ENCODE data around the gene NTNG1. TPM values are rescaled to one million over a fixed set of nuclear protein-coding genes. Genes with fewer than 3 reads are reported as not detected.
"Not testable (repeated sequence)": the region's sequence is repeated elsewhere in the genome, so short reads cannot be mapped to it uniquely, and the experiment has no call there.

Gene NTNG1
- total RNA-seq, 2 experiments from 2014 or later = 1.1 TPM; not detected in 1

DNA sequence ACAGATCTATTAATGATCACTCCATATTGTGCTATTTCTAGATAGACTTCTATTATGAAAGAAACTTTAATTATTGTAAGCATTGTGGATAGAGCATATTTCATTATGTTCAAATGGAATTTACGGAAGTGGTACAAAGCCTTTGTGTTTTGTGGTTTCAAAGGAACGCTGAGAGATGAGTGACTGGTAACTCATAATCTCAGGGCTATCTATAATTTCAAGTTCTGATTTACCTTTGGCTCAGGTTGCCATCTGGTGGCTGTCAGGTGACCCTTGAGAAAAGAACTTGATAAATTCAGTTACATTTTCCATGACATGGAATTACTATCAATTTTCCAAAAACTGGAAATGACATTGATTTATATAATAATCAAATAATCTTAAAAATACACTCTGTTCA is 12.2 kb downstream of the NTNG1 start:
- ATAC-seq (no peak), DNase-seq (no peak)
- Mint-ChIP-seq H3K4me3 (no peak overlapping the region), H3K27ac (no peak overlapping the region), H3K36me3 (no peaks in the 10 kb centered on the region), H3K27me3 (no peaks in the 10 kb centered on the region), H3K9me3 (ENCODE audit: low read depth) (no peaks in the 10 kb centered on the region), H3K4me1 (no peaks in the 10 kb centered on the region)
- CTCF ChIA-PET = no interaction called here

DNA sequence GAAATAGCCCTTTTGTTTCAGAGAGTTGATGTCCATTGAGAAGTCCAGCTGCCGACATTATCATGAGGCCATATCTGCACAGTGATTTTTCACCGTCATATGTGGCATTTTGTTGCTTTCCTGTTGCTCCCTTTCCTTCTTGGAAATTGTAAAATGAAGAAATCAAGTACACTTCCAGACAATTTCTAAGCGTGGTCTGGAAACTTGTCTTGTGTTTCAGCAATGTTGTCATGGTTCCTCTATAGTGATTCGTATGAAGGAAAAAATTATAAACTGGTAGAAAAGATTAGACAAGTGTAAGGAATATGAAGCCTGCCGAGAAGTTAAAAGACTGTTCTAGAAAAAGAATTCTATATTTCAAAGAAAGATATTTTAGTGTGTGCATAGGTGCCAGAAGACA is 17.7 kb downstream of the NTNG1 start:
- Mint-ChIP-seq H3K27ac (no peak overlapping the region), H3K9me3 (ENCODE audit: low read depth) (no peaks in the 10 kb centered on the region), H3K36me3 (no peaks in the 10 kb centered on the region), H3K4me3 (no peak overlapping the region), H3K27me3 (peaks cover 3% of the 10 kb centered on the region), H3K4me1 (no peaks in the 10 kb centered on the region)
- ATAC-seq (no peak), DNase-seq (no peak)
- CTCF ChIA-PET = no interaction called here

DNA sequence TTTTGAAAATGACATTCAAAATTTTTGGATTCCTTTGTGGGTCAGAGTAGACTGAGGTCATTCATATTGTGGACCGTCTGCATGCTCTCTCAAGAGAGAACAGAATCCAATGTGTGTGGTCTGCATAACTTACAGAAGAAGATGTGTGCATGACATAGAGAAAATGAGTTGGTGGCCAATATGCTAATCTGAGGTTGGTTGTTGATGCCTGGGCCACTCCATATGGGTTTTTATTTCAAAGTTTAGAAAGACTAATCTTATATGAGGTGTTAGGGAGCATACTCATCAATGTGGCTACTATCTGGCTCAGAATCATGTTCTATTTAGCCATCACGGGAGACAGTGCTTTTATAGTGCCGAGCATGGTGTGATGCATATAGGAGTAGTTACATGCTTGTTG is 18.2 kb downstream of the NTNG1 start:
- Mint-ChIP-seq H3K27me3 (peaks cover 3% of the 10 kb centered on the region), H3K4me1 (no peaks in the 10 kb centered on the region), H3K27ac (no peak overlapping the region), H3K36me3 (no peaks in the 10 kb centered on the region), H3K4me3 (no peak overlapping the region), H3K9me3 (ENCODE audit: low read depth) (no peaks in the 10 kb centered on the region)
- no peak for ATAC-seq
- CTCF ChIA-PET = no interaction called here
- no peak for DNase-seq

DNA sequence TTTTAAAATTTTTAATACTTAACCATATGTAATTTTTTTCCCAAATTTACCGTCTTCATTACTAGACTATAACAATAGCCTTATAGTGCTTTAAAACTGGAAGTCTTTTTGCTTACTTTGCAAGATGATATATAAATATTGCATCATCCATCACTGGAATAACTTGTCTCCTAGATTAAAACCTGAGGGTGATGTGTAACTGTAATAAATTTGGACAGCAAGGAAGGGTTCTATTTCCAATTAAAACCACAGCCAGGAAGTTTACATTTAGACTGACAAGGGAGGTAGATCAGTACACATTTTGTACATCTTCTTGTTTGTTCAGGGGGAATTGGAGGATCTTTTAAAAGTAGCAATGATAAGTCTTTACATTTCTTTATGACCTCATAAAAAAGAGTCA is 21.9 kb downstream of the NTNG1 start:
- CTCF ChIA-PET = no interaction called here
- peaks cover 3% of the 10 kb centered on the region for H3K27me3 Mint-ChIP-seq

DNA sequence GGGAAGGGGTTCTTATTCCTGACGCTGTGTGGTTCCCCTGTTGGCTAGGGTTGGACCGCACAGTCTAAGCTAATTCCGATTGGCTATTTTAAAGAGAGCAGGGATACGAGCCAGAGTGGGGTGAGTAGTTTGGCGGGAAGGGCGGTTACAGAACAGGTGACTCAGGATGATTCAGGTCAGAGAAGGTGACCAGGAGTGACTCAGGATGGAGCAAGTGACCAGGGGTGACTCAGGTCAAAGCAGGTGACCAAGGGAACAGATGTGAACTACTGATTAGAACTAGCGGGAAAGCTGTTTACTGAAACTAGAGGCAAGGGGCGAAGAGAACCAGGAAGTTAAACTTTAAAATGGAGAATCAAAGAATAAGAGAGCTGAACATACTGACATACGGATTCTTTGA is 24.1 kb downstream of the NTNG1 start:
- H3K9me3 Mint-ChIP-seq (ENCODE audit: low read depth); H3K36me3 Mint-ChIP-seq; DNase-seq; H3K27ac Mint-ChIP-seq; H3K4me1 Mint-ChIP-seq; ATAC-seq; H3K27me3 Mint-ChIP-seq; CTCF ChIA-PET; H3K4me3 Mint-ChIP-seq: not testable (repeated sequence)

More for the DNA sequence above, 21.9 kb downstream of the NTNG1 start:
- no peak for DNase-seq
- ATAC-seq = no peak
- Mint-ChIP-seq H3K4me3 (no peak overlapping the region), H3K4me1 (no peaks in the 10 kb centered on the region), H3K27ac (no peak overlapping the region), H3K36me3 (no peaks in the 10 kb centered on the region), H3K9me3 (ENCODE audit: low read depth) (no peaks in the 10 kb centered on the region)

DNA sequence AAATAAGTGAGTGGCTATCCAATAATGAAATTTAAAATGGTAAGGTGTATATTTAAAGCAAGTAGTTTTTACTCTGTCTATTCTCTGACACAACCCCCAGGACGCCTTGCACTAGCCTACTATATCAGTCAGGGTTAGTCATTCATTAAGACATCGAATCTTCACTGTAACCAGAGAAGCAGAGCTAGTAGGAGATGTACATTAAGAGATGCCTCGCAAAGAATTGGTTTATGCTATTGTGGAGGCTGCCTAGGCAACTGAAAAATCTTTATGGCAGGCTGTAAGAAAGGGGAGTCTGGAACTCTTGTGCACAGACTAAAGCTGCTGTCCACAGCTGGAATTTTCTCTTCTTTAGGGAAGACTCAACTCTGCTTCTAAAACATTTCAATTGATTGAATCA is 28.8 kb downstream of the NTNG1 start:
- Mint-ChIP-seq H3K27me3 (no peaks in the 10 kb centered on the region), H3K27ac (no peak overlapping the region), H3K9me3 (ENCODE audit: low read depth) (no peaks in the 10 kb centered on the region), H3K4me3 (no peak overlapping the region), H3K4me1 (no peaks in the 10 kb centered on the region), H3K36me3 (no peaks in the 10 kb centered on the region)
- ATAC-seq (no peak), DNase-seq (no peak)
- CTCF ChIA-PET = no interaction called here

DNA sequence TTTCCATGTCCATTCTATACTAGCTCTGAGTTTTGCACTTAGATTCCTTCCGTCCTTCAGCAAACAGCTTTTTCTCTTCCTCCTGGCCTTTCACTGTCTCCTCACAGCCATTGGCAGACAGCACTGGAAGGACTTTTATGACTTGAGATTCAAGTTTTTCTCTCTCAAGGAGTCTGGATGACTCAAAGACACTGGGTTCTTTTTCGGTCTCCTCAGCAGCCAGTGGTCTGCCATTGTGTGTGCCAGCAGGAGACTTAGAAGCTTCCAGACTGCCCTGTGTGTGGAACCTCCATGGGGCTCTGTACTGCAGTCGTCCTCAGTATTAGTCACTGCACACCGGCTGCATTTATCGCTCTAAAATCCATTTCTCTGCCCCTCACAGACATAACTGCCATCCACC is 30.5 kb downstream of the NTNG1 start:
- ATAC-seq = no peak
- no peak overlapping the region for H3K27ac Mint-ChIP-seq
- CTCF ChIA-PET = no interaction called here
- no peaks in the 10 kb centered on the region for H3K4me1 Mint-ChIP-seq
- no peak overlapping the region for H3K4me3 Mint-ChIP-seq
- no peaks in the 10 kb centered on the region for H3K36me3 Mint-ChIP-seq
- DNase-seq = no peak
- H3K27me3 Mint-ChIP-seq = no peaks in the 10 kb centered on the region
- H3K9me3 Mint-ChIP-seq (ENCODE audit: low read depth) = no peaks in the 10 kb centered on the region

DNA sequence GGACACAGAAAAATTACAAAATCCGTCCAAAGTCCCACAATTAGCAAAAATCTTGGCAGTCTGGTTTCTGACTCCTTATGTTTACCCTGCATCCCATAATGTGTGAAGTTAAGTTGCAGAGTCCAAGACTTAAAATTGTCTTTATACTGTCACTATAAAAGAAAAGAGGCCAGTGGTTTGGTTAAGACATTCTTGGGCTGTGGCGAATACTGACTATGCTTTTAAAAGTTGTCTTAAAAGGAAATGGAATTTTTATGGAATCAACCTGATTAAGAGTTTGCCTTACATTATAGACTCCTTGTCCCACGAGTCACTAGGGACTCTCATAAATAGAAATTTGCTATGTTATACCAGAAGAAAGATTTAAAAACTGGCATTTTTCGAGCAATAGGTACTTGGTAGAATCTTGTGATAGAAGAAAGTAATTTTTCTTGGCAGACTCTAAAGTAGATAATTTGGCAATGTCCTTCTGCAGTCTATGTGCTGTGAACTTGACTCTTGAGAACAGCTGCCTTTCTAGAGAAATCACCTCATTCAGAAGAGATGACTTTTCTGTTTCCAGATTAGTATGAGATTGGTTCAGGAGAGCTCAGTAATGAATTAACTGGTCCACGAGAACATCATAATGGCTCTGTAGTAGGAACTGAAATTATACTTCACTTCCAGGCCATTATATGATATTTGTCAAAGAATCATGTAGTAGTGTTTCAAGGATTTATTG is 31.8 kb downstream of the NTNG1 start:
- CTCF ChIA-PET = no interaction called here
- DNase-seq (no peak), ATAC-seq (no peak)
- Mint-ChIP-seq H3K4me1 (no peaks in the 10 kb centered on the region), H3K36me3 (no peaks in the 10 kb centered on the region), H3K4me3 (no peak overlapping the region), H3K27ac (no peak overlapping the region), H3K27me3 (no peaks in the 10 kb centered on the region), H3K9me3 (ENCODE audit: low read depth) (no peaks in the 10 kb centered on the region)

DNA sequence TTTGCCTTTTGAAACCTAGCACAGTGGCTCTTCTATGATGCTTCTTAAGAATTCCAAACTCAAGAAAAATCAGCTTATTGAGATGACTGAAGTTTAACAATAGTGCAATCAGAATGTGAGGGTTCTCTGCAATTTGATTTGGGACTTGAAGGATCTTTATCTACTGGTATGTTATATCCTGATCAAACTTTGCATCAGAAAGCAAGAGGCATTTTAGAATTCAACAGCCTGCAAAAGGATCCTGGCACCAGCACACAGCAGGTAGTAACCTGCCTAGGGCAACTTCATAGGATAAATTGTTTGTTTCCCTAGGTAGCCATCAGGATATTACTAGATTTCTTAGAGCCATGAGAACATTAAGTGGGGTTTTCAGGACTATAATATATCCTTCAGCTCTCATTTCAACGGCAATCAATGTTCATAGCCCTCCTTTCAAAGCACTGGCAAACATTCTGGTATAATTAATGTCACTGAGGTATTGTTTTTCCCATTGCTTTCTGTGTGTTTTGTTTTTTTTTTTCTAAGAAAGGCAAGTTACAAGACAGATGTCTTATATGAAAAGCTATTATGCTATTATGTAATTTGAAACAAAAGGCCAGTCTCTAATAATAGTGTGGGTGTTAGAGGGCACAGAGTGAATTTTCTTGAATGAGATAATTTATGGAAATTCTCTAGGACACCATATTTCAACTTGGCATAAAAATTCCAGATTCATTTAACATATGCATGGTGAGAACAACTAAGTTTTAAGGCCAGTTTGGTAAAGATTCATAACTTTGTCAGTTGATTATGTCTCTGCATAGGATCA is 34.5 kb downstream of the NTNG1 start:
- Mint-ChIP-seq H3K27me3 (no peaks in the 10 kb centered on the region), H3K27ac (no peak overlapping the region)
- ATAC-seq = no peak

DNA sequence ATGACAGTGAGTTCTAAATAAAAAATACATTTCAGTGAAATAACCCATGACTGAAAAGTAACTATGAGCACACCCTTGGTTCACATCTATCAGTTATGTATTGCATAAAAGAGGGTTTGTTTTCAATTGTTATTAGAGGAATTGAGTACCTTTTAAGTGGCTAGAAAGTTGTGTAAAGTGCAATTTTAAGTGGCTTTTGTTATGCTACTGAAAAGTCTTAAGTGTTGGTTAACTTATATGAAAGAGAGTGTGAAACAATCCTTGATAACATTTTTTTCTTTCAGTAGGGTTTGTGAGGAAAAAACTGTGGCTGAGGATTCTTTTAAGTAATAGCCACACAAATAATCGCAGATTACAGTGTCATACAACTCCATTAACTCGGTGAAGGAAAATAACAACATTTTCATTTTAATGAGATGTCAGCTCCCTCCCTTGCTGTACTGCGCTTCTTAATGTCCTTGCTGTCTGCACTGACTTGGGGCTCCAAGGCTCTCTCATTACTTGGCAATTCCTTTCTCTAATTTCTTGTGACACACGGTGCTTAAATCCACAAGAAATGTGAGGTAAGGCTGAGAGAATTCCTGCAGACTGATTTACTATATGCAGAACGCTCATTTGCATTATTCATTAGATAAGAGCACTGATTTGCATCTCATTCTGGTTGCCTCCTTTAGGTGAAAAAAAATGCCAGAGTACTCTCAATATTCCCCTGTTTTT is 40.6 kb downstream of the NTNG1 start:
- Mint-ChIP-seq H3K27me3 (no peaks in the 10 kb centered on the region), H3K4me1 (no peaks in the 10 kb centered on the region), H3K36me3 (no peaks in the 10 kb centered on the region), H3K9me3 (ENCODE audit: low read depth) (no peaks in the 10 kb centered on the region), H3K27ac (no peak overlapping the region), H3K4me3 (no peak overlapping the region)
- DNase-seq (no peak), ATAC-seq (no peak)
- CTCF ChIA-PET = no interaction called here

More for the DNA sequence above, 34.5 kb downstream of the NTNG1 start:
- Mint-ChIP-seq H3K4me3 (no peak overlapping the region), H3K4me1 (no peaks in the 10 kb centered on the region), H3K9me3 (ENCODE audit: low read depth) (no peaks in the 10 kb centered on the region), H3K36me3 (no peaks in the 10 kb centered on the region)
- no peak for DNase-seq
- CTCF ChIA-PET = no interaction called here

DNA sequence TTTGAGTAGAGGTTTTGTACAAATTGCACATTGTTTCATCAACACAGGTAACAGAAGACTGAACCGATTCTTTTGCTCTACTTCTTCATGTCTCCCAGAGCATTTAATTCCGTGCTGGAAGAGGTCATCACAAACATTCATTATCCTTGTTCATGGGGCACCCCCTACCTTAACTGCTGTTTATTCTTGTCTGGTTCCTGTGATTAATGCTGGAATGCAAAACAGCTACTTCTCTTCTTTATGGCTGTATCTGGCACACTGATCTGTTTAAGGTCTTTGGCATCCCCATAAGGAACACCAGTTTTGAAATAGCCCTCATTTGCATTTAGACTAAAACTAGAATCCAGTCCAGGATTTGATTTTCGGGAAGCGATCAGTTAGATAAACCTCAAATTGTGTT is 42.2 kb downstream of the NTNG1 start:
- no peaks in the 10 kb centered on the region for H3K36me3 Mint-ChIP-seq
- H3K27ac Mint-ChIP-seq = no peak overlapping the region
- H3K27me3 Mint-ChIP-seq = no peaks in the 10 kb centered on the region
- H3K4me1 Mint-ChIP-seq = no peaks in the 10 kb centered on the region
- H3K9me3 Mint-ChIP-seq (ENCODE audit: low read depth) = no peaks in the 10 kb centered on the region
- ATAC-seq = no peak
- CTCF ChIA-PET = no interaction called here
- no peak for DNase-seq
- no peak overlapping the region for H3K4me3 Mint-ChIP-seq

DNA sequence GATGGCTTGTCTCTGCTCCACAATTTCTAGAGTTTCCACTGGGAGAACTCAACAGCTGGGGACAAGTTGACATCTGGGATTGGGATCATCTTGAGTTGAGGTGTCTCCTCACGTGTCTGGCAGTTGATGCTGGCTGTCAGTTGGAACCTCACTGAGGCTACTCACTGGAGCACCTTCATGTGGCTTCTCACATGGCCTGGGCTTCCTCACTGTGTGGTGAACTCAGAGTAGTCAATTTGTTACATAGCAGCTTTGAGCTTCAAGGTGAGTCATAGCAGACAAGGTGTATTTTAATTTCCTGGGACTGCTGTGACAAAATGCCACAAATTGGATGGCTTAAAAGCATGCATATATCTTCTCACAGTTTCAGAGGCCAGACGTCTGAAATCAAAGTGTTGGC is 44.0 kb downstream of the NTNG1 start:
- Mint-ChIP-seq H3K4me1 (no peaks in the 10 kb centered on the region), H3K27me3 (no peaks in the 10 kb centered on the region), H3K36me3 (no peaks in the 10 kb centered on the region), H3K4me3 (no peak overlapping the region), H3K9me3 (ENCODE audit: low read depth) (no peaks in the 10 kb centered on the region), H3K27ac (no peak overlapping the region)
- ATAC-seq (no peak), DNase-seq (peak; percentile 40)
- CTCF ChIA-PET = no interaction called here

DNA sequence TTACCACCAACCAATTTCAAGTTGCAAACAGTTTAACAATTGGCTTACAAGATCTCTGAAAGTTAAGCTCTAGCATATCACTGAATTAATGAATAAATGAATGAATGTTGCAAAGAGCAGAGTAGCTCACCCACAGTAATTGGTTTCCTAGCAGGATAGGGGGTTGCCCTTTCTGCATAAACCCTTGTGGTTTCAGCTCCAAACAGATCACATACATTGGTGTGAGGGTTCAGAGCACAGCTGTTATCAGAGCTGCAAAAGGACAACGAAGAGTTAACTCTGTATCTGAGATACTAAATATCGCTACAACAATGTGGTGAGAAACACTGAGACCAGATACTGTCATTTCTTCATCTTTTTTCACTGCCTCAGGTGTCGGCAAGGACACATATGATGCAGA is 46.6 kb downstream of the NTNG1 start:
- Mint-ChIP-seq H3K36me3 (no peaks in the 10 kb centered on the region), H3K27me3 (no peaks in the 10 kb centered on the region), H3K27ac (no peak overlapping the region), H3K4me3 (no peak overlapping the region), H3K9me3 (ENCODE audit: low read depth) (no peaks in the 10 kb centered on the region), H3K4me1 (no peaks in the 10 kb centered on the region)
- CTCF ChIA-PET = no interaction called here
- DNase-seq = no peak
- no peak for ATAC-seq

DNA sequence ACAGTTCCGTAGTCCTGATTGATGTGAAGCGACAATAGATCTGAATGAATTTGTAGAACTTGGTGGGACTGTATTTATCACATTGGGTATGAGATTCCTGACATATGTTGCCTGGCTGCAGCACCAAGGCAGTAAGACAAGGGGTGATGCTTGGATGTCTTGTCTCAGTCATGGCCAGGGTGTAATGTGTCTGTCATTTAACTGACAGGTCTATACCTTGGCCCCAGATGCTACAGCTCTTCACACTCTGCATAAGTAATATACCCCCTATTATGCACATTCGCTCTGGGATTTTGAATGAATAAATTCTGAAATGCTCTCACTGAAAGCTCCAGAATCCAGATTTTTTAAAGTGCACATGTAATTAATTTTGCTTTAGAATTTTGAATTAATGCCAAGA is 47.3 kb downstream of the NTNG1 start:
- CTCF ChIA-PET = no interaction called here
- Mint-ChIP-seq H3K27ac (no peak overlapping the region), H3K27me3 (no peaks in the 10 kb centered on the region)

More for the DNA sequence above, 47.3 kb downstream of the NTNG1 start:
- Mint-ChIP-seq H3K4me1 (no peaks in the 10 kb centered on the region), H3K9me3 (ENCODE audit: low read depth) (no peaks in the 10 kb centered on the region), H3K36me3 (no peaks in the 10 kb centered on the region), H3K4me3 (no peak overlapping the region)
- ATAC-seq (no peak), DNase-seq (no peak)
